ENCODE results near the gene SPRY1. TPM values are rescaled to one million over a fixed set of nuclear protein-coding genes. Genes with fewer than 3 reads are reported as not detected.

SPRY1 gene
- total and polyA plus RNA-seq, 4 donors = 11.1 to 20.3 (median 12.4) TPM

DNA sequence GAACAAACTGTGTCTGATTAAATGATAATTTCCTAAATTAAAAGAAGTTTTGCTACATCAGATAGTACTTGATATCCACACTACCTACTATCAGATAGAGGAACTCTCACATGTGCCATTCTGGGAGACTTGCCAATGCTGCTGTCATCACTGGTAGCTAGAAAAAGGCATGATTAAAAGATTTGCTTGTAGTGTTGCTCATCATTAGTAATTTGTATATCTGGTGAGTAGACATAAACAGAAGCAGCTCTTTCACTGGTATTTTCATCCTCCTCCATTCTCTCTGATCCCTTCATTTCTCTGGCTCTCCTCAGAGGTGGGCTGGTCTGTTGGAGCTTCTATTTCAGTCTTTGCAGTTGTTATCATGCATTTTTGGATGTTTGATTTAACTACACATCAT lies 56.0 kb downstream of the SPRY1 start:
- no peak for DNase-seq (ENCODE audit: low spot score)
- Histone ChIP-seq H3K9me3 (ENCODE audit: control insufficient read depth in 4 of 4, low read length in 3 of 4) (no peaks in the 10 kb centered on the region), H3K4me1 (ENCODE audit: control insufficient read depth in 4 of 4, insufficient read depth in 4 of 4, low read length in 3 of 4) (no peaks in the 10 kb centered on the region), H3K9ac (ENCODE audit: low read depth in 1 of 2, low read length in 2 of 2) (no peak overlapping the region), H3K27ac (ENCODE audit: low read depth in 1 of 2, low read length in 2 of 2) (no peak overlapping the region), H3K4me3 (ENCODE audit: low read depth in 1 of 3, low read length in 3 of 3) (no peak overlapping the region), H3K36me3 (ENCODE audit: control insufficient read depth in 4 of 4, insufficient read depth in 3 of 4, low read depth in 1 of 4, low read length in 3 of 4) (no peaks in the 10 kb centered on the region), H3K27me3 (ENCODE audit: control insufficient read depth in 4 of 4, insufficient read depth in 4 of 4, low read length in 3 of 4) (no peaks in the 10 kb centered on the region)
- TF ChIP-seq, protein P1, sequence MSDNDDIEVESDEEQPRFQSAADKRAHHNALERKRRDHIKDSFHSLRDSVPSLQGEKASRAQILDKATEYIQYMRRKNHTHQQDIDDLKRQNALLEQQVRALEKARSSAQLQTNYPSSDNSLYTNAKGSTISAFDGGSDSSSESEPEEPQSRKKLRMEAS (IDR thresholded peaks at IDR 0.05) = no peak
- TF ChIP-seq HNF4A (conservative IDR thresholded peaks at IDR 0.05) (no peak), TAF1 (conservative IDR thresholded peaks at IDR 0.05) (no peak), FOXA2 (IDR thresholded peaks at IDR 0.05) (no peak), FOXA1 (IDR thresholded peaks at IDR 0.05) (no peak), GABPA (IDR thresholded peaks at IDR 0.05 in 1 of 2, conservative IDR thresholded peaks at IDR 0.05 in 1 of 2) (no peak), RXRA (IDR thresholded peaks at IDR 0.05) (no peak), NR2F2 (IDR thresholded peaks at IDR 0.05) (no peak), JUND (IDR thresholded peaks at IDR 0.05) (no peak)
- TF ChIP-seq, protein P2, sequence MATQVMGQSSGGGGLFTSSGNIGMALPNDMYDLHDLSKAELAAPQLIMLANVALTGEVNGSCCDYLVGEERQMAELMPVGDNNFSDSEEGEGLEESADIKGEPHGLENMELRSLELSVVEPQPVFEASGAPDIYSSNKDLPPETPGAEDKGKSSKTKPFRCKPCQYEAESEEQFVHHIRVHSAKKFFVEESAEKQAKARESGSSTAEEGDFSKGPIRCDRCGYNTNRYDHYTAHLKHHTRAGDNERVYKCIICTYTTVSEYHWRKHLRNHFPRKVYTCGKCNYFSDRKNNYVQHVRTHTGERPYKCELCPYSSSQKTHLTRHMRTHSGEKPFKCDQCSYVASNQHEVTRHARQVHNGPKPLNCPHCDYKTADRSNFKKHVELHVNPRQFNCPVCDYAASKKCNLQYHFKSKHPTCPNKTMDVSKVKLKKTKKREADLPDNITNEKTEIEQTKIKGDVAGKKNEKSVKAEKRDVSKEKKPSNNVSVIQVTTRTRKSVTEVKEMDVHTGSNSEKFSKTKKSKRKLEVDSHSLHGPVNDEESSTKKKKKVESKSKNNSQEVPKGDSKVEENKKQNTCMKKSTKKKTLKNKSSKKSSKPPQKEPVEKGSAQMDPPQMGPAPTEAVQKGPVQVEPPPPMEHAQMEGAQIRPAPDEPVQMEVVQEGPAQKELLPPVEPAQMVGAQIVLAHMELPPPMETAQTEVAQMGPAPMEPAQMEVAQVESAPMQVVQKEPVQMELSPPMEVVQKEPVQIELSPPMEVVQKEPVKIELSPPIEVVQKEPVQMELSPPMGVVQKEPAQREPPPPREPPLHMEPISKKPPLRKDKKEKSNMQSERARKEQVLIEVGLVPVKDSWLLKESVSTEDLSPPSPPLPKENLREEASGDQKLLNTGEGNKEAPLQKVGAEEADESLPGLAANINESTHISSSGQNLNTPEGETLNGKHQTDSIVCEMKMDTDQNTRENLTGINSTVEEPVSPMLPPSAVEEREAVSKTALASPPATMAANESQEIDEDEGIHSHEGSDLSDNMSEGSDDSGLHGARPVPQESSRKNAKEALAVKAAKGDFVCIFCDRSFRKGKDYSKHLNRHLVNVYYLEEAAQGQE (IDR thresholded peaks at IDR 0.05) = no peak
- TF ChIP-seq, protein P3, sequence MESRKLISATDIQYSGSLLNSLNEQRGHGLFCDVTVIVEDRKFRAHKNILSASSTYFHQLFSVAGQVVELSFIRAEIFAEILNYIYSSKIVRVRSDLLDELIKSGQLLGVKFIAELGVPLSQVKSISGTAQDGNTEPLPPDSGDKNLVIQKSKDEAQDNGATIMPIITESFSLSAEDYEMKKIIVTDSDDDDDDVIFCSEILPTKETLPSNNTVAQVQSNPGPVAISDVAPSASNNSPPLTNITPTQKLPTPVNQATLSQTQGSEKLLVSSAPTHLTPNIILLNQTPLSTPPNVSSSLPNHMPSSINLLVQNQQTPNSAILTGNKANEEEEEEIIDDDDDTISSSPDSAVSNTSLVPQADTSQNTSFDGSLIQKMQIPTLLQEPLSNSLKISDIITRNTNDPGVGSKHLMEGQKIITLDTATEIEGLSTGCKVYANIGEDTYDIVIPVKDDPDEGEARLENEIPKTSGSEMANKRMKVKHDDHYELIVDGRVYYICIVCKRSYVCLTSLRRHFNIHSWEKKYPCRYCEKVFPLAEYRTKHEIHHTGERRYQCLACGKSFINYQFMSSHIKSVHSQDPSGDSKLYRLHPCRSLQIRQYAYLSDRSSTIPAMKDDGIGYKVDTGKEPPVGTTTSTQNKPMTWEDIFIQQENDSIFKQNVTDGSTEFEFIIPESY (IDR thresholded peaks at IDR 0.05) = no peak
- TF ChIP-seq, protein P4, sequence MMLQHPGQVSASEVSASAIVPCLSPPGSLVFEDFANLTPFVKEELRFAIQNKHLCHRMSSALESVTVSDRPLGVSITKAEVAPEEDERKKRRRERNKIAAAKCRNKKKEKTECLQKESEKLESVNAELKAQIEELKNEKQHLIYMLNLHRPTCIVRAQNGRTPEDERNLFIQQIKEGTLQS (IDR thresholded peaks at IDR 0.05) = no peak

DNA sequence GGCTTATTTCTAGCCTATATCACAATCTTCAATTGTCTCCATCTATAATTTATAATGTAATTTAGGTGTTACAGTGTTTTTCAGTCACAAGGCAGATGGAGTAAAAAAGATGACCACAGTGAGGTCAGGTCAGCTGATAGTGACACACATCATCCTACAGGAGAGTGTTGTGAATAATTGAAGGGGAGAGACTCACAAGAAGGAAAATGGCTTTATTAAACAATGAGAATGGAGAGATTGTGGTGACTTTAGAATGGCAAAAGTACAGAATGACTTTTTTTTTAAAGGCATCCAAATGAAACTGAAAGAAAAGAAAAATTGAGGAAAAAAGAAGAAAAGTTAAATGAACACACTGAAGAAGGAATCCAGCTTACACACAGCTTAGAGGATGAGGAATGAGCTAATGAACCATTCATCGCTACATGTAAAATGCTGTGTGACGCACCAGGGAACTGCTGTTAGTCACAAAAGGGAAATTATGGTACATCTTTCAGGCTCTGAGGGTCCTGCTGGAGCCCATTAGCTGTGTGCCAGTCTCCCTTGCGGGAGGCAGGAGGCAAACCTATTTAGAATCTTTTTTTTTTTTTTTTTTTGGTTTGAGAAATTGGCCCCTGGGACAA lies 56.6 kb downstream of the SPRY1 start:
- H3K27ac ChIP-seq (ENCODE audit: low read depth in 1 of 2, low read length in 2 of 2) = no peak overlapping the region
- DNase-seq (ENCODE audit: low spot score) = no peak
- H3K4me3 ChIP-seq (ENCODE audit: low read depth in 1 of 3, low read length in 3 of 3) = no peak overlapping the region
- WGBS = 93% methylated on average over 3 of the region's 3 CpGs
- H3K36me3 ChIP-seq (ENCODE audit: control insufficient read depth in 4 of 4, insufficient read depth in 3 of 4, low read depth in 1 of 4, low read length in 3 of 4) = no peaks in the 10 kb centered on the region
- H3K9ac ChIP-seq (ENCODE audit: low read depth in 1 of 2, low read length in 2 of 2) = no peak overlapping the region
- no peaks in the 10 kb centered on the region for H3K9me3 ChIP-seq (ENCODE audit: control insufficient read depth in 4 of 4, low read length in 3 of 4)
- H3K27me3 ChIP-seq (ENCODE audit: control insufficient read depth in 4 of 4, insufficient read depth in 4 of 4, low read length in 3 of 4) = no peaks in the 10 kb centered on the region
- no peaks in the 10 kb centered on the region for H3K4me1 ChIP-seq (ENCODE audit: control insufficient read depth in 4 of 4, insufficient read depth in 4 of 4, low read length in 3 of 4)
- TF ChIP-seq, protein P2 (IDR thresholded peaks at IDR 0.05) = no peak
- TF ChIP-seq YY1 (IDR thresholded peaks at IDR 0.05) (no peak), SP1 (IDR thresholded peaks at IDR 0.05) (no peak), NR2F2 (IDR thresholded peaks at IDR 0.05) (no peak), HNF4G (IDR thresholded peaks at IDR 0.05) (no peak), JUND (IDR thresholded peaks at IDR 0.05) (no peak), TAF1 (conservative IDR thresholded peaks at IDR 0.05) (no peak), RAD21 (IDR thresholded peaks at IDR 0.05) (no peak), FOXA1 (IDR thresholded peaks at IDR 0.05) (no peak), FOXA2 (IDR thresholded peaks at IDR 0.05) (no peak), EGR1 (IDR thresholded peaks at IDR 0.05; ENCODE audit: low read depth in 2 of 2) (no peak)
- TF ChIP-seq, protein P1 (IDR thresholded peaks at IDR 0.05) = no peak
- TF ChIP-seq, protein P4 (IDR thresholded peaks at IDR 0.05) = no peak
- TF ChIP-seq, protein P5, sequence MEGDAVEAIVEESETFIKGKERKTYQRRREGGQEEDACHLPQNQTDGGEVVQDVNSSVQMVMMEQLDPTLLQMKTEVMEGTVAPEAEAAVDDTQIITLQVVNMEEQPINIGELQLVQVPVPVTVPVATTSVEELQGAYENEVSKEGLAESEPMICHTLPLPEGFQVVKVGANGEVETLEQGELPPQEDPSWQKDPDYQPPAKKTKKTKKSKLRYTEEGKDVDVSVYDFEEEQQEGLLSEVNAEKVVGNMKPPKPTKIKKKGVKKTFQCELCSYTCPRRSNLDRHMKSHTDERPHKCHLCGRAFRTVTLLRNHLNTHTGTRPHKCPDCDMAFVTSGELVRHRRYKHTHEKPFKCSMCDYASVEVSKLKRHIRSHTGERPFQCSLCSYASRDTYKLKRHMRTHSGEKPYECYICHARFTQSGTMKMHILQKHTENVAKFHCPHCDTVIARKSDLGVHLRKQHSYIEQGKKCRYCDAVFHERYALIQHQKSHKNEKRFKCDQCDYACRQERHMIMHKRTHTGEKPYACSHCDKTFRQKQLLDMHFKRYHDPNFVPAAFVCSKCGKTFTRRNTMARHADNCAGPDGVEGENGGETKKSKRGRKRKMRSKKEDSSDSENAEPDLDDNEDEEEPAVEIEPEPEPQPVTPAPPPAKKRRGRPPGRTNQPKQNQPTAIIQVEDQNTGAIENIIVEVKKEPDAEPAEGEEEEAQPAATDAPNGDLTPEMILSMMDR (IDR thresholded peaks at IDR 0.05; ENCODE audit: low read depth, low read length, missing input control) = no peak

Measured in liver (tissue), 9 donors.